Lower leg skin (tissue), 3 donors: ENCODE measurements around the gene RUNX1.

Experiments
- POLR2A ChIP-seq, 2 donors: fragments of 450-650 bp; IDR thresholded peaks; one replicate each; pipeline ENCODE4 v1.6.1; 2016 to 2017; ENCODE audit warnings: antibody characterized with exemption in 2 of 2, mild to moderate bottlenecking in 1 of 2, moderate library complexity in 1 of 2
- TF ChIP-seq, protein P1 (sequence below), 3 donors: fragments of 450-650 bp; IDR thresholded peaks; one replicate each; pipeline ENCODE4 v1.5.1; 2016; ENCODE audit warnings: antibody characterized with exemption in 3 of 3, mild to moderate bottlenecking in 3 of 3, moderate library complexity in 2 of 3

DNA sequence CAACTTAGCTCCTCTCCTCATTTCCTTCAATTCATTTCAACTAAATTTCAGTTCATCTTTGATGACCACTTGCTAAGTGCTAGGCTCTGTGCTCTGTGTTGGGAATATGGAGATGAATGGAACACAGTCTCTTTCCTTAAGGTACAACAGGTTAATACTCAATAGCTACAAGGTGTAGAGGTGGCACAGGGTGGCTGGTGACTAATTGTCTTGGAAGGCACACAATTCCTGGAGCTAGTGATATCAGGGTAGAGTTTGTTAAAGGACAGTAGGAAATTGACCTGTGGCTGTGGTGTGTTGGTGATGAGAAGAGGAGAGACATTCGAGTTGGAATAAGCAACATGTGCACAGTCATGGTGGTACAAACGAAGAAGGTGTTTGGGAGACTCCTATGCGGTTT, 124.9 kb downstream of the RUNX1 start:
- TF ChIP-seq, protein P1, sequence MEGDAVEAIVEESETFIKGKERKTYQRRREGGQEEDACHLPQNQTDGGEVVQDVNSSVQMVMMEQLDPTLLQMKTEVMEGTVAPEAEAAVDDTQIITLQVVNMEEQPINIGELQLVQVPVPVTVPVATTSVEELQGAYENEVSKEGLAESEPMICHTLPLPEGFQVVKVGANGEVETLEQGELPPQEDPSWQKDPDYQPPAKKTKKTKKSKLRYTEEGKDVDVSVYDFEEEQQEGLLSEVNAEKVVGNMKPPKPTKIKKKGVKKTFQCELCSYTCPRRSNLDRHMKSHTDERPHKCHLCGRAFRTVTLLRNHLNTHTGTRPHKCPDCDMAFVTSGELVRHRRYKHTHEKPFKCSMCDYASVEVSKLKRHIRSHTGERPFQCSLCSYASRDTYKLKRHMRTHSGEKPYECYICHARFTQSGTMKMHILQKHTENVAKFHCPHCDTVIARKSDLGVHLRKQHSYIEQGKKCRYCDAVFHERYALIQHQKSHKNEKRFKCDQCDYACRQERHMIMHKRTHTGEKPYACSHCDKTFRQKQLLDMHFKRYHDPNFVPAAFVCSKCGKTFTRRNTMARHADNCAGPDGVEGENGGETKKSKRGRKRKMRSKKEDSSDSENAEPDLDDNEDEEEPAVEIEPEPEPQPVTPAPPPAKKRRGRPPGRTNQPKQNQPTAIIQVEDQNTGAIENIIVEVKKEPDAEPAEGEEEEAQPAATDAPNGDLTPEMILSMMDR (IDR thresholded peaks at IDR 0.05), result no peak
- no peak for TF ChIP-seq POLR2A (IDR thresholded peaks at IDR 0.05)
